ENCODE measurements around the gene AIFM3.

Gene AIFM3

GRCh38 chr22:20992056-20992442, 25.0 kb downstream of the AIFM3 start:
- Histone ChIP-seq H3K4me3 (ENCODE audit: low read length, poor library complexity, severe bottlenecking) (no peak overlapping the region), H3K9ac (ENCODE audit: low read depth, low read length, poor library complexity, severe bottlenecking) (no peak overlapping the region), H4K20me1 (ENCODE audit: insufficient read depth, low read length, poor library complexity, severe bottlenecking) (no peaks in the 10 kb centered on the region), H3K36me3 (ENCODE audit: insufficient read depth, low read length) (peaks cover 5% of the 10 kb centered on the region; the same call in 1 of the 2 replicates), H3K9me2 (replicated peaks; ENCODE audit: low read depth, low read length) (no peaks in the 10 kb centered on the region), H3K4me2 (ENCODE audit: low read depth, low read length, poor library complexity, severe bottlenecking) (no peak overlapping the region), H3K79me2 (ENCODE audit: insufficient read depth, low read length) (no peaks in the 10 kb centered on the region), H3K27me3 (ENCODE audit: insufficient read depth, low read length, poor library complexity, severe bottlenecking) (no peaks in the 10 kb centered on the region), H3K9me3 (ENCODE audit: insufficient read depth, low read depth, low read length) (no peaks in the 10 kb centered on the region), H3F3A (ENCODE audit: low read depth) (no peaks in the 10 kb centered on the region), H2AFZ (ENCODE audit: low read length) (no peak overlapping the region), H3K4me1 (ENCODE audit: insufficient read depth, low read length, poor library complexity, severe bottlenecking) (peaks cover 8% of the 10 kb centered on the region)
- TF ChIP-seq EZH2phosphoT487 (IDR thresholded peaks at IDR 0.05; ENCODE audit: borderline replicate concordance) (no peak), CTCF (conservative IDR thresholded peaks at IDR 0.05; ENCODE audit: low read length) (no peak)

GRCh38 chr22:20992456-20993303, 25.6 kb downstream of the AIFM3 start:
- Histone ChIP-seq H3K4me3 (ENCODE audit: low read length, poor library complexity, severe bottlenecking) (no peak overlapping the region), H2AFZ (ENCODE audit: low read length) (no peak overlapping the region), H3K79me2 (ENCODE audit: insufficient read depth, low read length) (no peaks in the 10 kb centered on the region), H3K9me3 (ENCODE audit: insufficient read depth, low read depth, low read length) (no peaks in the 10 kb centered on the region), H3K4me2 (ENCODE audit: low read depth, low read length, poor library complexity, severe bottlenecking) (no peak overlapping the region), H4K20me1 (ENCODE audit: insufficient read depth, low read length, poor library complexity, severe bottlenecking) (no peaks in the 10 kb centered on the region), H3K4me1 (ENCODE audit: insufficient read depth, low read length, poor library complexity, severe bottlenecking) (peaks cover 8% of the 10 kb centered on the region), H3K9me2 (replicated peaks; ENCODE audit: low read depth, low read length) (no peaks in the 10 kb centered on the region), H3K9ac (ENCODE audit: low read depth, low read length, poor library complexity, severe bottlenecking) (no peak overlapping the region), H3F3A (ENCODE audit: low read depth) (no peaks in the 10 kb centered on the region), H3K27me3 (ENCODE audit: insufficient read depth, low read length, poor library complexity, severe bottlenecking) (no peaks in the 10 kb centered on the region), H3K36me3 (ENCODE audit: insufficient read depth, low read length) (peaks cover 5% of the 10 kb centered on the region; the same call in 1 of the 2 replicates)
- TF ChIP-seq CTCF (conservative IDR thresholded peaks at IDR 0.05; ENCODE audit: low read length) = no peak

GRCh38 chr22:20993304-20994127, 26.5 kb downstream of the AIFM3 start:
- Histone ChIP-seq H3K27me3 (ENCODE audit: insufficient read depth, low read length, poor library complexity, severe bottlenecking) (no peaks in the 10 kb centered on the region), H3K4me1 (ENCODE audit: insufficient read depth, low read length, poor library complexity, severe bottlenecking) (peaks cover 8% of the 10 kb centered on the region), H3K79me2 (ENCODE audit: insufficient read depth, low read length) (no peaks in the 10 kb centered on the region), H3K36me3 (ENCODE audit: insufficient read depth, low read length) (peaks cover 5% of the 10 kb centered on the region; the same call in 1 of the 2 replicates), H3K9me2 (replicated peaks; ENCODE audit: low read depth, low read length) (no peaks in the 10 kb centered on the region), H3K9ac (ENCODE audit: low read depth, low read length, poor library complexity, severe bottlenecking) (no peak overlapping the region), H2AFZ (ENCODE audit: low read length) (no peak overlapping the region), H3F3A (ENCODE audit: low read depth) (no peaks in the 10 kb centered on the region), H3K4me3 (ENCODE audit: low read length, poor library complexity, severe bottlenecking) (no peak overlapping the region), H3K9me3 (ENCODE audit: insufficient read depth, low read depth, low read length) (no peaks in the 10 kb centered on the region), H3K4me2 (ENCODE audit: low read depth, low read length, poor library complexity, severe bottlenecking) (no peak overlapping the region), H4K20me1 (ENCODE audit: insufficient read depth, low read length, poor library complexity, severe bottlenecking) (no peaks in the 10 kb centered on the region)
- TF ChIP-seq EZH2phosphoT487 (IDR thresholded peaks at IDR 0.05; ENCODE audit: borderline replicate concordance) (no peak), CTCF (conservative IDR thresholded peaks at IDR 0.05; ENCODE audit: low read length) (no peak)
